Neural cell (in vitro differentiated cells): ENCODE results near the gene IGSF5. TPM values are rescaled to one million over a fixed set of nuclear protein-coding genes. Genes with fewer than 3 reads are reported as not detected.

ENCODE experiments used
- H2AFZ ChIP-seq: fragments of 200-600, 300-800 bp; sonication (generic), shearing (Covaris generic); 2 replicates; pipeline ENCODE4 v1.6.0; 2014; ENCODE audit warnings: low read depth, mild to moderate bottlenecking, antibody characterized with exemption, low read length, moderate library complexity
- H3F3A ChIP-seq: fragments of 200-600 bp; shearing (Covaris generic); 2 replicates; pipeline ENCODE4 v1.6.1; 2016; ENCODE audit warnings: mild to moderate bottlenecking, moderate library complexity, mixed read lengths, antibody characterized with exemption, low read length; ENCODE audit not compliant: insufficient read depth, poor library complexity, severe bottlenecking
- H3K27ac ChIP-seq: fragments of 200-600, 300-800 bp; sonication (generic), shearing (Covaris generic); 2 replicates; pipeline ENCODE4 v1.5.1; 2014; ENCODE audit warnings: mild to moderate bottlenecking, low read length, moderate library complexity
- H3K27me3 ChIP-seq: fragments of 300-800, 200-600 bp; sonication (generic), shearing (Covaris generic); 2 replicates; pipeline ENCODE4 v1.6.0; 2014; ENCODE audit warnings: mild to moderate bottlenecking, low read depth, low read length, moderate library complexity; ENCODE audit not compliant: insufficient read depth
- H3K36me3 ChIP-seq: fragments of 300-800, 200-600 bp; sonication (generic), shearing (Covaris generic); 2 replicates; pipeline ENCODE4 v1.5.1; 2014; ENCODE audit warnings: mild to moderate bottlenecking, antibody characterized with exemption, low read length, moderate library complexity; ENCODE audit not compliant: insufficient read depth
- H3K4me2 ChIP-seq: fragments of 300-800, 200-600 bp; sonication (generic), shearing (Covaris generic); 2 replicates; pipeline ENCODE4 v1.6.0; 2014; ENCODE audit warnings: mild to moderate bottlenecking, low read length
- H3K4me3 ChIP-seq: fragments of 300-800, 200-600 bp; sonication (generic), shearing (Covaris generic); 2 replicates; pipeline ENCODE4 v1.5.1; 2014; ENCODE audit warnings: mild to moderate bottlenecking, low read length, moderate library complexity
- H3K79me2 ChIP-seq: fragments of 200-600 bp; shearing (Covaris generic); replicated peaks from 2 replicates; pipeline ENCODE4 v1.6.0; 2014; ENCODE audit warnings: mild to moderate bottlenecking, low read length, moderate library complexity; ENCODE audit not compliant: insufficient read depth
- H3K9ac ChIP-seq: fragments of 300-800, 200-600 bp; sonication (generic), shearing (Covaris generic); 2 replicates; pipeline ENCODE4 v1.6.1; 2016; ENCODE audit warnings: mild to moderate bottlenecking, low read length, mixed read lengths
- H3K9me2 ChIP-seq: fragments of 200-600 bp; shearing (Covaris generic); 2 replicates; pipeline ENCODE4 v1.6.1; 2016; ENCODE audit warnings: mild to moderate bottlenecking, low read length, mixed read lengths; ENCODE audit not compliant: insufficient read depth
- H3K9me3 ChIP-seq: fragments of 200-600, 300-800 bp; sonication (generic), shearing (Covaris generic); 2 replicates; pipeline ENCODE4 v1.6.1; 2016; ENCODE audit warnings: mild to moderate bottlenecking, mixed run types, low read length, moderate library complexity, mixed read lengths
- H4K20me1 ChIP-seq: fragments of 200-600 bp; shearing (Covaris generic); 2 replicates; pipeline ENCODE4 v1.6.1; 2016; ENCODE audit warnings: mild to moderate bottlenecking, mixed run types; ENCODE audit not compliant: insufficient read depth
- EP300 ChIP-seq: fragments of 450-650 bp; conservative IDR thresholded peaks from 2 replicates; pipeline ENCODE4 v1.6.1; 2014; ENCODE audit warnings: antibody characterized with exemption, mild to moderate bottlenecking, moderate library complexity; ENCODE audit not compliant: poor library complexity, severe bottlenecking
- EZH2 ChIP-seq: fragments of 200-600, 300-800 bp; shearing (Covaris generic), sonication (generic); IDR thresholded peaks from 2 replicates; pipeline ENCODE4 v1.6.1; 2014; ENCODE audit warnings: antibody characterized with exemption, low read length, borderline replicate concordance, mild to moderate bottlenecking; ENCODE audit not compliant: insufficient read depth, poor library complexity, severe bottlenecking
- MXI1 ChIP-seq: fragments of 450-650 bp; conservative IDR thresholded peaks from 2 replicates; pipeline ENCODE4 v1.6.1; 2014; ENCODE audit warnings: antibody characterized with exemption, mild to moderate bottlenecking; ENCODE audit not compliant: poor library complexity, severe bottlenecking
- POLR2AphosphoS5 ChIP-seq: IDR thresholded peaks from 2 replicates; pipeline ENCODE4 v1.6.1; 2012
- RAD21 ChIP-seq: fragments of 450-650 bp; conservative IDR thresholded peaks from 2 replicates; pipeline ENCODE4 v1.6.1; 2014; ENCODE audit warnings: antibody characterized with exemption, mild to moderate bottlenecking, moderate library complexity
- SMC3 ChIP-seq: fragments of 450-650 bp; conservative IDR thresholded peaks from 2 replicates; pipeline ENCODE4 v1.6.1; 2014; ENCODE audit warnings: antibody characterized with exemption, mild to moderate bottlenecking, moderate library complexity; ENCODE audit not compliant: poor library complexity
- TAF1 ChIP-seq: IDR thresholded peaks from 2 replicates; pipeline ENCODE4 v1.6.1; 2012; ENCODE audit warnings: low read depth
- polyA plus RNA-seq: library from polyadenylated mRNA; depleted of rRNA; stranded (reverse); fragments of >200 nt; gene quantifications from 2 replicates; pipeline ENCODE4 v1.2.3, GENCODE V29; 2014
- TF ChIP-seq, protein P1 (sequence below): IDR thresholded peaks from 2 replicates; pipeline ENCODE4 v1.6.1; 2012; ENCODE audit warnings: borderline replicate concordance
- TF ChIP-seq, protein P2 (sequence below): fragments of 450-650 bp; IDR thresholded peaks from 2 replicates; pipeline ENCODE4 v1.5.1; 2014; ENCODE audit warnings: antibody characterized with exemption, mild to moderate bottlenecking, moderate library complexity; ENCODE audit not compliant: poor library complexity, severe bottlenecking

Gene IGSF5
- polyA plus RNA-seq, 1 donor from 2014 or later, result 1.1 TPM

DNA sequence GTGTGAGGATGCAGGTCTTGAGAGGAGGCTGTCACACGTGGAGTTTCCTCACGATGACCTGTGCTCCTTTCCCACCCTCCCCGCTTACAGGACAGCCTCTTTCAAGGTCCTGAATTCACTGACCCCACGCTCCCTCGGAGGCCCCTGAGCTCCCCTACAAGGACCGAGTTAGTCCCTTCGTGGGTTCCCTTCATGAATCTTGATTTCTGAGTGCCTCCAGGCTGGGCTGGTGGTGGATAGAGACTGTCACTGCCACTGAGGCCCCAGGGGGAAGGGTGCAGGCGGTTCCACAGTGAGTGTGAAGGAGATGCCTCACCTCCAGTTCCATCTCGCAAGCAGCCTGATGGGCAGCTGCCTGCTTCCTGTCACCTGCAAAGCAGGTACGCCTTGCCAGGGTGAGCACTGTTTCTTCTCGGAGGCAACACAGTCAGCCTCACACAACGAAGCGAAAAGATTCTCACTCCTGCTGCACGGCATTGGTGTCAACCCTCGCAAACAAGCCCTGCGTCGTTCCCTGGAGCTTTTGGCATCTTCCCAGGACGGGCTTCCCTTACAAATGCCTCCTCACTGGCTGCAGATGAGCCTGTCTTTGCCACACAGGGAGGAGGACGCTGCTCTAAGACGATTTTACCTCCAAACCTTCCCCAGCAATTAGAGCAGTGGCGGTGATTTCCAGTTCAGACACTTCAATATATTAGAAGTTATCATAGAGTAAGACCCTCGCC is 95.6 kb downstream of the IGSF5 start:
- H3K27ac ChIP-seq, result no peak overlapping the region

DNA sequence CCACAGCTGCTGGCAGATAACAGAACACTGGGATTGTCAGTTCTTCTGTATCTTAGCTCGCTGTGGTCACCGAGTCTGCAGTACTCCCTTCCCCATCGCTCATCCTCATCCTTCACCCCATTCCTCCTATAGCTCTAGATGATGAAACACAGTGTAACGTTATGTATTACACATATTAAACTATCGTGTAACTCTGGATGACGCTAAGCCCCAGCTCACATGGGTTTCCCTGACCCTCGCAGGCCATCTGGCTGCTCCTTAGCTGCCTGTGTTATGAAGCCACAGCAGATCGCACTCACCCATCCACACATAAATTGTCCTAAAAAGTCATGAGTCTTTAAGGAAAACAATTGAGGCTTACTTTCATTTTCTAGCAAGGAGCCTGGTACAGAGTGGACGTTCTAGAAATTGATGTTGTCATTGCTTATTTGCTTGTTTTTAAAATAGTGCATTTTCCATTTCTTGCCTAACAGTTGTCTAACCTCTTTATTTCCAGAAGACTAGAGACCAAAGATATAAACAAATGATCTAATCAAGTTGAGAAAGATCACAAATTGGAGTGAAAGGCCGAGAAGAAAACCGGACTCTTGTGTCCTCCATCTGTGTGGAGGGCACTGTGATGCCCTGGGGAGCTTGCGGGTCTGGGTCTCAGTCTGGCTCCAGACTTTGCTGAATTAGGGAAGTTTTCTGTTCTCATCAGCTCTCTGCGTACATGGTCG is 97.9 kb downstream of the IGSF5 start:
- H3K27ac ChIP-seq, result no peak overlapping the region
- no peaks in the 10 kb centered on the region for H3K36me3 ChIP-seq
- H3F3A ChIP-seq, result no peaks in the 10 kb centered on the region
- H2AFZ ChIP-seq, result no peak overlapping the region
- no peaks in the 10 kb centered on the region for H3K79me2 ChIP-seq
- H3K27me3 ChIP-seq, result no peaks in the 10 kb centered on the region
- no peaks in the 10 kb centered on the region for H3K9me2 ChIP-seq
- TF ChIP-seq POLR2AphosphoS5, result no peak
- TF ChIP-seq TAF1, result no peak
- TF ChIP-seq, protein P1, sequence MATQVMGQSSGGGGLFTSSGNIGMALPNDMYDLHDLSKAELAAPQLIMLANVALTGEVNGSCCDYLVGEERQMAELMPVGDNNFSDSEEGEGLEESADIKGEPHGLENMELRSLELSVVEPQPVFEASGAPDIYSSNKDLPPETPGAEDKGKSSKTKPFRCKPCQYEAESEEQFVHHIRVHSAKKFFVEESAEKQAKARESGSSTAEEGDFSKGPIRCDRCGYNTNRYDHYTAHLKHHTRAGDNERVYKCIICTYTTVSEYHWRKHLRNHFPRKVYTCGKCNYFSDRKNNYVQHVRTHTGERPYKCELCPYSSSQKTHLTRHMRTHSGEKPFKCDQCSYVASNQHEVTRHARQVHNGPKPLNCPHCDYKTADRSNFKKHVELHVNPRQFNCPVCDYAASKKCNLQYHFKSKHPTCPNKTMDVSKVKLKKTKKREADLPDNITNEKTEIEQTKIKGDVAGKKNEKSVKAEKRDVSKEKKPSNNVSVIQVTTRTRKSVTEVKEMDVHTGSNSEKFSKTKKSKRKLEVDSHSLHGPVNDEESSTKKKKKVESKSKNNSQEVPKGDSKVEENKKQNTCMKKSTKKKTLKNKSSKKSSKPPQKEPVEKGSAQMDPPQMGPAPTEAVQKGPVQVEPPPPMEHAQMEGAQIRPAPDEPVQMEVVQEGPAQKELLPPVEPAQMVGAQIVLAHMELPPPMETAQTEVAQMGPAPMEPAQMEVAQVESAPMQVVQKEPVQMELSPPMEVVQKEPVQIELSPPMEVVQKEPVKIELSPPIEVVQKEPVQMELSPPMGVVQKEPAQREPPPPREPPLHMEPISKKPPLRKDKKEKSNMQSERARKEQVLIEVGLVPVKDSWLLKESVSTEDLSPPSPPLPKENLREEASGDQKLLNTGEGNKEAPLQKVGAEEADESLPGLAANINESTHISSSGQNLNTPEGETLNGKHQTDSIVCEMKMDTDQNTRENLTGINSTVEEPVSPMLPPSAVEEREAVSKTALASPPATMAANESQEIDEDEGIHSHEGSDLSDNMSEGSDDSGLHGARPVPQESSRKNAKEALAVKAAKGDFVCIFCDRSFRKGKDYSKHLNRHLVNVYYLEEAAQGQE, result no peak
- no peak for TF ChIP-seq RAD21
- no peak for TF ChIP-seq MXI1
- TF ChIP-seq, protein P2, sequence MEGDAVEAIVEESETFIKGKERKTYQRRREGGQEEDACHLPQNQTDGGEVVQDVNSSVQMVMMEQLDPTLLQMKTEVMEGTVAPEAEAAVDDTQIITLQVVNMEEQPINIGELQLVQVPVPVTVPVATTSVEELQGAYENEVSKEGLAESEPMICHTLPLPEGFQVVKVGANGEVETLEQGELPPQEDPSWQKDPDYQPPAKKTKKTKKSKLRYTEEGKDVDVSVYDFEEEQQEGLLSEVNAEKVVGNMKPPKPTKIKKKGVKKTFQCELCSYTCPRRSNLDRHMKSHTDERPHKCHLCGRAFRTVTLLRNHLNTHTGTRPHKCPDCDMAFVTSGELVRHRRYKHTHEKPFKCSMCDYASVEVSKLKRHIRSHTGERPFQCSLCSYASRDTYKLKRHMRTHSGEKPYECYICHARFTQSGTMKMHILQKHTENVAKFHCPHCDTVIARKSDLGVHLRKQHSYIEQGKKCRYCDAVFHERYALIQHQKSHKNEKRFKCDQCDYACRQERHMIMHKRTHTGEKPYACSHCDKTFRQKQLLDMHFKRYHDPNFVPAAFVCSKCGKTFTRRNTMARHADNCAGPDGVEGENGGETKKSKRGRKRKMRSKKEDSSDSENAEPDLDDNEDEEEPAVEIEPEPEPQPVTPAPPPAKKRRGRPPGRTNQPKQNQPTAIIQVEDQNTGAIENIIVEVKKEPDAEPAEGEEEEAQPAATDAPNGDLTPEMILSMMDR, result no peak
- TF ChIP-seq SMC3, result no peak
- TF ChIP-seq EZH2, result no peak
- TF ChIP-seq EP300, result no peak
- H3K4me2 ChIP-seq, result no peak overlapping the region
- H3K9ac ChIP-seq, result no peak overlapping the region
- no peak overlapping the region for H3K4me3 ChIP-seq
- H4K20me1 ChIP-seq, result no peaks in the 10 kb centered on the region
- H3K9me3 ChIP-seq, result no peaks in the 10 kb centered on the region

More for the DNA sequence above, 95.6 kb downstream of the IGSF5 start:
- TF ChIP-seq EZH2 (no peak), SMC3 (no peak), TAF1 (no peak)
- Histone ChIP-seq H3K9ac (no peak overlapping the region), H4K20me1 (no peaks in the 10 kb centered on the region), H3K36me3 (no peaks in the 10 kb centered on the region), H3K4me2 (no peak overlapping the region), H3K79me2 (no peaks in the 10 kb centered on the region), H3K9me2 (no peaks in the 10 kb centered on the region), H2AFZ (no peak overlapping the region), H3K9me3 (no peaks in the 10 kb centered on the region), H3K27me3 (no peaks in the 10 kb centered on the region), H3K4me3 (no peak overlapping the region), H3F3A (no peaks in the 10 kb centered on the region)
